CD4-positive, alpha-beta T cell (primary cell): ENCODE data around the gene NEURL4. TPM values are rescaled to one million over a fixed set of nuclear protein-coding genes. Genes with fewer than 3 reads are reported as not detected.

Experiments
- ATAC-seq: fragments of 200-7000 bp; cut with Tn5 transposase; one replicate; pipeline ENCODE4 v1.10.0; 2022; ENCODE audit warnings: mild to moderate bottlenecking; ENCODE audit not compliant: poor library complexity
- CTCF ChIA-PET: fragments of 350-600 bp; sonication (Branson Sonifier 250); formaldehyde crosslinking; loops from one replicate; lab custom pipeline; 2021; ENCODE audit warnings: antibody characterized with exemption, inconsistent platforms; lab: Charles Lee
- POLR2A ChIA-PET: fragments of 350-600 bp; sonication (Branson Sonifier 250); formaldehyde crosslinking; loops from one replicate; lab custom pipeline; 2021; ENCODE audit warnings: antibody characterized with exemption, inconsistent platforms; lab: Charles Lee
- DNase-seq, 14 experiments: peaks; one replicate each; pipeline ENCODE4 v3.0.0-alpha.2; 2013 to 2020; ENCODE audit warnings: mixed read lengths in 2 of 14
- H3K27ac ChIP-seq, 2 donors: one replicate each; pipeline versions ENCODE4 v1.5.1 to v1.7.0; 2013; ENCODE audit warnings: low read length in 2 of 2, low read depth in 1 of 2, mild to moderate bottlenecking in 1 of 2
- H3K27me3 ChIP-seq, 2 experiments: 1 replicate in 1 of 2; 2 replicates in 1 of 2; pipeline versions ENCODE4 v1.6.1 to v1.7.0; 2013; ENCODE audit warnings: low read length in 2 of 2, control low read depth in 1 of 2, mild to moderate bottlenecking in 1 of 2, moderate library complexity in 1 of 2; ENCODE audit not compliant: insufficient read depth in 2 of 2, control insufficient read depth in 1 of 2
- H3K36me3 ChIP-seq: one replicate; pipeline ENCODE4 v1.6.1; 2013; ENCODE audit warnings: low read length, control low read depth; ENCODE audit not compliant: insufficient read depth
- H3K4me1 ChIP-seq: one replicate; pipeline ENCODE4 v1.6.1; 2013; ENCODE audit warnings: low read length, control low read depth; ENCODE audit not compliant: insufficient read depth
- H3K4me3 ChIP-seq: one replicate; pipeline ENCODE4 v1.5.1; 2013; ENCODE audit warnings: mild to moderate bottlenecking, low read length, moderate library complexity
- H3K9me3 ChIP-seq, 2 experiments: 1 replicate in 1 of 2; 2 replicates in 1 of 2; pipeline versions ENCODE4 v1.6.1 to v1.7.0; 2013; ENCODE audit warnings: low read length in 2 of 2, mild to moderate bottlenecking in 2 of 2, control low read depth in 1 of 2, moderate library complexity in 1 of 2; ENCODE audit not compliant: control insufficient read depth in 1 of 2, insufficient read depth in 1 of 2
- H3K27ac Mint-ChIP-seq: one replicate; pipeline ENCODE4 v1.8.0; 2020; ENCODE audit warnings: mixed read lengths
- H3K27me3 Mint-ChIP-seq: one replicate; pipeline ENCODE4 v1.8.0; 2021; ENCODE audit warnings: mixed read lengths
- H3K36me3 Mint-ChIP-seq: one replicate; pipeline ENCODE4 v1.8.0; 2021; ENCODE audit warnings: low read depth, mixed read lengths
- H3K4me1 Mint-ChIP-seq: one replicate; pipeline ENCODE4 v1.8.0; 2021; ENCODE audit warnings: low read depth, mixed read lengths
- H3K4me3 Mint-ChIP-seq: one replicate; pipeline ENCODE4 v1.8.0; 2020; ENCODE audit warnings: mild to moderate bottlenecking, mixed read lengths
- H3K9me3 Mint-ChIP-seq: one replicate; pipeline ENCODE4 v1.8.0; 2020; ENCODE audit warnings: mixed read lengths
- intact Hi-C, 2 experiments: fragments of 100-400 bp; cut with DNase I in 1 of 2; cut with micrococcal nuclease in 1 of 2; formaldehyde crosslinking; loops; one replicate each; pipeline versions ENCODE4 v1.15.1 to v1.9.0; 2023 to 2025; cut with DNase I, micrococcal nuclease
- total RNA-seq, 174 experiments: library from RNA in 2 of 174; stranded (reverse) in 2 of 174; gene quantifications; one replicate each; pipeline ENCODE4 v1.2.3 and lab custom pipeline; 2021 to 2026
- TF ChIP-seq, protein P1 (sequence below): fragments of 200-600 bp; IDR thresholded peaks from one replicate; pipeline ENCODE4 v1.8.0; 2022; ENCODE audit warnings: antibody characterized with exemption, mild to moderate bottlenecking

NEURL4 gene
- total RNA-seq, 2 experiments from 2014 or later: 29.0 to 30.8 TPM

DNA sequence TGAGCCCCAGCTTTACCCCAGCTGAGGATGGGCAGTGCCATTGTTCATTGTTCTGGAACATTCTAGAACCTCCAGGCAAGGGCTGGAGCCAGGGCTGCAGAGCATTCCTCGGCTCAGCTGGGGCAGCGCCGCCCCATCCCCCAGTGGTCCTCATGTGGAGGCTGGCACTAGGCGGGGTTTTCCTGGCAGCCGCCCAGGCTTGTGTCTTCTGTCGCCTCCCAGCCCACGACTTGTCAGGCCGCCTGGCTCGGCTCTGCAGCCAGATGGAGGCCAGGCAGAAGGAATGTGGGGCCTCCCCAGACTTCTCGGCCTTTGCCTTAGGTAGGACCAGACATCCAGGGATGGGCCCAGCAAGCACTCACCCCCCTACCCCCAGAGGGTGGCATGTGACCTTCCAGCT lies 25.9 kb upstream of the NEURL4 start, which contains the start of gene TMEM95:
TSS of gene TMEM95 (plus strand) at position 104 of the 400 bp plus-strand sequence. CDS start at position 153, 49 bp downstream.
- intact Hi-C loops: loop anchor here (5.0 to 10.0 kb wide), 4 partner anchors 50 to 147 kb away; partner anchors contain the start of genes NLGN2 (in 1 of the 2) and TMEM256 (in 1 of the 2)

DNA sequence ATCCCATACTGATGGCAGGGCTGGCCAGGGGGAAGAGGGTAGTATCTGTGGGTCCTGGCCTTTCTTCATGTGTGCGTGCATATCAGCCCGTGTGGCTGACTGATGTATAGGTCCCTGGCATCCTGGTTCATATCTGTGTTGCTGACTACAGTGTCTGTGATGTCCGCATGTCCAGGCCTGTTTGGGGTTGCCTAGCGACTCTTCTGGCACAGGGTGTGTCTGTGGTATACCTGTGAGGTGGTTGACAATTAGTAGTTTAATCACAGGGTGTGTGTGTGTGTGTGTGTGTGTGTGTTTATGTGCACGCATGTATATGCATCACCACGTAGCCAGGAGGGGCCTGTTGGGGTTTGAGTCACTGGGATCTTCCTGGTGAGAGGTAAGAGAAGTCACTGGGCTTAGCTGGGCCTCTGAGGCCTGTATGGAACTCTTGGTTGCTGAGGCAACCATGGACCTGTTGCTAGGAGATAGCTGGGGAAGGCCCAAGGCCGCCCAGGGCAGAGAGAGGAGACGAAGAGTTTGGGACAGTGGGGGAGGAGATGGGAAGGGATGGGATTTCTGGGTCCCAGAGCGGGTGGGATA lies 25.2 kb upstream of the NEURL4 start:
- H3K27ac ChIP-seq: no peak overlapping the region
- ChIA-PET CTCF (interaction anchor here (5.1 kb wide), 1 partner anchor 82 kb away, joined by 55 read pairs; the partner anchor contains the start of gene TMEM102), POLR2A (interaction anchor here (1.2 to 2.7 kb wide), 5 partner anchors 18 to 230 kb away, joined by 4 to 13 read pairs (median 5); partner anchors contain the start of genes ACAP1 and MPDU1)
- ATAC-seq (no peak), DNase-seq (peak in 3 of 14 experiments; percentile 15 to 62 (median 46))
- no peaks in the 10 kb centered on the region for H3K9me3 Mint-ChIP-seq
- peak overlapping the region; percentile 48 for H3K27ac Mint-ChIP-seq
- TF ChIP-seq, protein P1, sequence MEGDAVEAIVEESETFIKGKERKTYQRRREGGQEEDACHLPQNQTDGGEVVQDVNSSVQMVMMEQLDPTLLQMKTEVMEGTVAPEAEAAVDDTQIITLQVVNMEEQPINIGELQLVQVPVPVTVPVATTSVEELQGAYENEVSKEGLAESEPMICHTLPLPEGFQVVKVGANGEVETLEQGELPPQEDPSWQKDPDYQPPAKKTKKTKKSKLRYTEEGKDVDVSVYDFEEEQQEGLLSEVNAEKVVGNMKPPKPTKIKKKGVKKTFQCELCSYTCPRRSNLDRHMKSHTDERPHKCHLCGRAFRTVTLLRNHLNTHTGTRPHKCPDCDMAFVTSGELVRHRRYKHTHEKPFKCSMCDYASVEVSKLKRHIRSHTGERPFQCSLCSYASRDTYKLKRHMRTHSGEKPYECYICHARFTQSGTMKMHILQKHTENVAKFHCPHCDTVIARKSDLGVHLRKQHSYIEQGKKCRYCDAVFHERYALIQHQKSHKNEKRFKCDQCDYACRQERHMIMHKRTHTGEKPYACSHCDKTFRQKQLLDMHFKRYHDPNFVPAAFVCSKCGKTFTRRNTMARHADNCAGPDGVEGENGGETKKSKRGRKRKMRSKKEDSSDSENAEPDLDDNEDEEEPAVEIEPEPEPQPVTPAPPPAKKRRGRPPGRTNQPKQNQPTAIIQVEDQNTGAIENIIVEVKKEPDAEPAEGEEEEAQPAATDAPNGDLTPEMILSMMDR: no peak
- no peaks in the 10 kb centered on the region for H3K9me3 ChIP-seq
- H3K4me1 ChIP-seq: peaks cover 51% of the 10 kb centered on the region
- H3K4me3 Mint-ChIP-seq: peak overlapping the region; percentile 54
- no peaks in the 10 kb centered on the region for H3K27me3 Mint-ChIP-seq
- peaks cover 12% of the 10 kb centered on the region for H3K36me3 Mint-ChIP-seq
- peaks cover 12% of the 10 kb centered on the region for H3K36me3 ChIP-seq
- H3K4me1 Mint-ChIP-seq: peaks cover 40% of the 10 kb centered on the region
- H3K4me3 ChIP-seq: no peak overlapping the region
- H3K27me3 ChIP-seq: no peaks in the 10 kb centered on the region
- intact Hi-C loops: loop anchor here (5.0 to 10.0 kb wide), 4 partner anchors 50 to 312 kb away; partner anchors contain the start of genes FGF11 (in 1 of the 2), NLGN2 (in 1 of the 2), SLC16A11 (in 1 of the 2) and TMEM102 (in 1 of the 2)

More for the DNA sequence above, 25.9 kb upstream of the NEURL4 start, which contains the start of gene TMEM95:
- ChIA-PET POLR2A (interaction anchor here (1.1 to 2.7 kb wide), 6 partner anchors 19 to 206 kb away, joined by 3 to 13 read pairs (median 8); partner anchors contain the start of genes ACAP1, FGF11 and POLR2A), CTCF (interaction anchor here (0.8 to 5.1 kb wide), 8 partner anchors 15 to 161 kb away, joined by 3 to 55 read pairs (median 5); partner anchors contain the start of genes ACAP1, NEURL4, NLGN2 and TMEM102)
- peaks cover 5% of the 10 kb centered on the region for H3K36me3 Mint-ChIP-seq
- Histone ChIP-seq H3K4me1 (peaks cover 46% of the 10 kb centered on the region), H3K9me3 (no peaks in the 10 kb centered on the region), H3K27me3 (no peaks in the 10 kb centered on the region), H3K27ac (no peak within 1 kb of the TSS), H3K4me3 (no peak within 1 kb of the TSS), H3K36me3 (peaks cover 8% of the 10 kb centered on the region)
- peak within 1 kb of the TSS; percentile 48 for H3K27ac Mint-ChIP-seq
- TF ChIP-seq, protein P1: no peak
- peaks cover 34% of the 10 kb centered on the region for H3K4me1 Mint-ChIP-seq
- ATAC-seq: no peak
- no peaks in the 10 kb centered on the region for H3K27me3 Mint-ChIP-seq
- peak within 1 kb of the TSS; percentile 72 for H3K4me3 Mint-ChIP-seq
- peak in 1 of 14 experiments; percentile 34 for DNase-seq
- no peaks in the 10 kb centered on the region for H3K9me3 Mint-ChIP-seq

DNA sequence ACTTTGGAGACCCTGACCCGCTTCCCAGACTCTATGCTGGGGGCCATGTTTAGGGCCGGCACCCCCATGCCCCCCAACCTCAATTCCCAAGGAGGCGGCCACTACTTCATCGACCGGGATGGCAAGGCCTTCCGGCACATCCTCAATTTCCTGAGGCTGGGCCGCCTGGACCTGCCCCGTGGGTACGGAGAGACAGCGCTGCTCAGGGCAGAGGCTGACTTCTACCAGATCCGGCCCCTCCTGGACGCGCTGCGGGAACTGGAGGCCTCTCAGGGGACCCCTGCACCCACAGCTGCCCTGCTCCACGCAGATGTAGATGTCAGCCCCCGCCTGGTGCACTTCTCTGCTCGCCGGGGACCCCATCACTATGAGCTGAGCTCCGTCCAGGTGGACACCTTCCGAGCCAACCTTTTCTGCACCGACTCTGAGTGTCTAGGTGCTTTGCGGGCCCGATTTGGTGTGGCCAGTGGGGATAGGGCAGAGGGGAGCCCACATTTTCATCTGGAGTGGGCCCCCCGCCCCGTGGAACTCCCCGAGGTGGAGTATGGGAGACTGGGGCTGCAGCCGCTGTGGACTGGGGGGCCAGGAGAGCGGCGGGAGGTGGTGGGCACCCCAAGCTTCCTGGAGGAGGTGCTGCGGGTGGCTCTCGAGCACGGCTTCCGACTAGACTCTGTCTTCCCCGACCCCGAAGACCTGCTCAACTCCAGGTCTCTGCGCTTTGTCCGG lies 23.9 kb upstream of the NEURL4 start:
- Mint-ChIP-seq H3K36me3 (peaks cover 25% of the 10 kb centered on the region), H3K4me3 (peak overlapping the region; percentile 90), H3K27ac (peak overlapping the region; percentile 86), H3K4me1 (peaks cover 49% of the 10 kb centered on the region), H3K9me3 (no peaks in the 10 kb centered on the region), H3K27me3 (no peaks in the 10 kb centered on the region)
- no peaks in the 10 kb centered on the region for H3K27me3 ChIP-seq
- POLR2A ChIA-PET: interaction anchor here (1.2 to 1.3 kb wide), 3 partner anchors 23 to 231 kb away, joined by 4 to 5 read pairs (median 4); partner anchors contain the start of gene MPDU1
- no peak for ATAC-seq
- peaks cover 59% of the 10 kb centered on the region for H3K4me1 ChIP-seq
- CTCF ChIA-PET: interaction anchor here (5.1 kb wide), 1 partner anchor 83 kb away, joined by 55 read pairs; the partner anchor contains the start of gene TMEM102
- intact Hi-C loops: loop anchor here (5.0 to 10.0 kb wide), 4 partner anchors 52 to 311 kb away; partner anchors contain the start of genes FGF11 (in 1 of the 2), NLGN2 (in 1 of the 2), SLC16A11 (in 1 of the 2) and TMEM102 (in 1 of the 2)
- H3K36me3 ChIP-seq: peaks cover 23% of the 10 kb centered on the region
- no peak overlapping the region for H3K4me3 ChIP-seq
- TF ChIP-seq, protein P1: no peak
- no peak overlapping the region for H3K27ac ChIP-seq
- DNase-seq: peak in 1 of 14 experiments; percentile 45
- H3K9me3 ChIP-seq: no peaks in the 10 kb centered on the region
